Loucy (cell line): ENCODE data around the gene PDLIM7.
"Not testable (repeated sequence)": the region's sequence is repeated elsewhere in the genome, so short reads cannot be mapped to it uniquely, and the experiment has no call there.

Source experiments
- H2AFZ ChIP-seq: fragments of 200-600 bp; sonication (generic); 2 replicates; pipeline ENCODE4 v1.6.0; 2016; ENCODE audit warnings: antibody characterized with exemption, mild to moderate bottlenecking, low read length, moderate library complexity
- H3F3A ChIP-seq: fragments of 200-600 bp; 2 replicates; pipeline ENCODE4 v1.6.0; 2016; ENCODE audit warnings: antibody characterized with exemption, low read depth, mild to moderate bottlenecking
- H3K27me3 ChIP-seq: fragments of 200-600 bp; sonication (generic); 2 replicates; pipeline ENCODE4 v1.6.1; 2014; ENCODE audit warnings: low read length, mild to moderate bottlenecking; ENCODE audit not compliant: insufficient read depth, poor library complexity, severe bottlenecking
- H3K36me3 ChIP-seq: fragments of 200-600 bp; sonication (generic); 2 replicates; pipeline ENCODE4 v1.6.1; 2016; ENCODE audit warnings: low read length; ENCODE audit not compliant: insufficient read depth
- H3K4me1 ChIP-seq: fragments of 200-600 bp; sonication (generic); 2 replicates; pipeline ENCODE4 v1.5.1; 2014; ENCODE audit warnings: low read length, mild to moderate bottlenecking; ENCODE audit not compliant: insufficient read depth, poor library complexity, severe bottlenecking
- H3K4me2 ChIP-seq: fragments of 200-600 bp; sonication (generic); 2 replicates; pipeline ENCODE4 v1.6.0; 2014; ENCODE audit warnings: antibody characterized with exemption, low read length, low read depth, mild to moderate bottlenecking; ENCODE audit not compliant: poor library complexity, severe bottlenecking
- H3K4me3 ChIP-seq: fragments of 200-600 bp; sonication (generic); 2 replicates; pipeline ENCODE4 v1.5.1; 2014; ENCODE audit warnings: low read length, mild to moderate bottlenecking, mixed read lengths; ENCODE audit not compliant: poor library complexity, severe bottlenecking
- H3K79me2 ChIP-seq: fragments of 200-600 bp; sonication (generic); 2 replicates; pipeline ENCODE4 v1.6.1; 2014; ENCODE audit warnings: low read length; ENCODE audit not compliant: insufficient read depth
- H3K9ac ChIP-seq: fragments of 200-600 bp; sonication (generic); 2 replicates; pipeline ENCODE4 v1.6.0; 2014; ENCODE audit warnings: mild to moderate bottlenecking, low read depth, low read length, moderate library complexity; ENCODE audit not compliant: poor library complexity, severe bottlenecking
- H3K9me2 ChIP-seq: fragments of 200-600 bp; sonication (generic); replicated peaks from 2 replicates; pipeline ENCODE4 v1.6.1; 2016; ENCODE audit warnings: low read depth, low read length, mixed read lengths
- H3K9me3 ChIP-seq: fragments of 200-600 bp; sonication (generic); 2 replicates; pipeline ENCODE4 v1.6.1; 2014; ENCODE audit warnings: mild to moderate bottlenecking, antibody characterized with exemption, low read length, low read depth; ENCODE audit not compliant: insufficient read depth
- H4K20me1 ChIP-seq: fragments of 200-600 bp; sonication (generic); 2 replicates; pipeline ENCODE4 v1.6.0; 2014; ENCODE audit warnings: antibody characterized with exemption, low read length, mild to moderate bottlenecking; ENCODE audit not compliant: insufficient read depth, poor library complexity, severe bottlenecking
- EZH2phosphoT487 ChIP-seq: fragments of 200-600 bp; IDR thresholded peaks from 2 replicates; pipeline ENCODE4 v1.6.1; 2018; ENCODE audit warnings: antibody characterized with exemption, mild to moderate bottlenecking, moderate library complexity, borderline replicate concordance
- TF ChIP-seq, protein P1 (sequence below): fragments of 200-600 bp; sonication (generic); conservative IDR thresholded peaks from 2 replicates; pipeline ENCODE4 v1.5.1; 2014; ENCODE audit warnings: mild to moderate bottlenecking, antibody characterized with exemption, low read length

The PDLIM7 gene

GRCh38 chr5:177535125-177535524 is 37.7 kb upstream of the PDLIM7 start:
- Histone ChIP-seq H3K9ac (no peak overlapping the region), H3K9me2 (no peaks in the 10 kb centered on the region), H3K36me3 (peaks cover 17% of the 10 kb centered on the region; the same call in 1 of the 2 replicates), H3K79me2 (no peaks in the 10 kb centered on the region), H3K4me3 (no peak overlapping the region), H3K27me3 (no peaks in the 10 kb centered on the region), H3K4me1 (no peaks in the 10 kb centered on the region), H2AFZ (no peak overlapping the region), H3F3A (no peaks in the 10 kb centered on the region), H3K9me3 (no peaks in the 10 kb centered on the region), H4K20me1 (no peaks in the 10 kb centered on the region), H3K4me2 (no peak overlapping the region)
- no peak for TF ChIP-seq EZH2phosphoT487
- TF ChIP-seq, protein P1, sequence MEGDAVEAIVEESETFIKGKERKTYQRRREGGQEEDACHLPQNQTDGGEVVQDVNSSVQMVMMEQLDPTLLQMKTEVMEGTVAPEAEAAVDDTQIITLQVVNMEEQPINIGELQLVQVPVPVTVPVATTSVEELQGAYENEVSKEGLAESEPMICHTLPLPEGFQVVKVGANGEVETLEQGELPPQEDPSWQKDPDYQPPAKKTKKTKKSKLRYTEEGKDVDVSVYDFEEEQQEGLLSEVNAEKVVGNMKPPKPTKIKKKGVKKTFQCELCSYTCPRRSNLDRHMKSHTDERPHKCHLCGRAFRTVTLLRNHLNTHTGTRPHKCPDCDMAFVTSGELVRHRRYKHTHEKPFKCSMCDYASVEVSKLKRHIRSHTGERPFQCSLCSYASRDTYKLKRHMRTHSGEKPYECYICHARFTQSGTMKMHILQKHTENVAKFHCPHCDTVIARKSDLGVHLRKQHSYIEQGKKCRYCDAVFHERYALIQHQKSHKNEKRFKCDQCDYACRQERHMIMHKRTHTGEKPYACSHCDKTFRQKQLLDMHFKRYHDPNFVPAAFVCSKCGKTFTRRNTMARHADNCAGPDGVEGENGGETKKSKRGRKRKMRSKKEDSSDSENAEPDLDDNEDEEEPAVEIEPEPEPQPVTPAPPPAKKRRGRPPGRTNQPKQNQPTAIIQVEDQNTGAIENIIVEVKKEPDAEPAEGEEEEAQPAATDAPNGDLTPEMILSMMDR = no peak

GRCh38 chr5:177534433-177534832 is 37.0 kb upstream of the PDLIM7 start:
- H3K9ac ChIP-seq, H3K4me3 ChIP-seq, H3K4me1 ChIP-seq, H3K9me3 ChIP-seq, H3K4me2 ChIP-seq, H3K27me3 ChIP-seq, H4K20me1 ChIP-seq, H3K9me2 ChIP-seq, H3F3A ChIP-seq, H2AFZ ChIP-seq, H3K79me2 ChIP-seq: not testable (repeated sequence)
- H3K36me3 ChIP-seq = peaks cover 17% of the 10 kb centered on the region; the same call in 1 of the 2 replicates

- Histone ChIP-seq H3K27me3 (no peaks in the 10 kb centered on the region), H3K9ac (no peak overlapping the region)
Observed at GRCh38 chr5:177531209-177531940, 34.0 kb upstream of the PDLIM7 start.

More at GRCh38 chr5:177531209-177531940, 34.0 kb upstream of the PDLIM7 start:
- Histone ChIP-seq H3K79me2 (no peaks in the 10 kb centered on the region), H3K4me2 (no peak overlapping the region), H2AFZ (no peak overlapping the region), H3K4me1 (no peaks in the 10 kb centered on the region), H3K9me3 (no peaks in the 10 kb centered on the region), H4K20me1 (no peaks in the 10 kb centered on the region), H3F3A (no peaks in the 10 kb centered on the region), H3K9me2 (no peaks in the 10 kb centered on the region), H3K36me3 (peaks cover 3% of the 10 kb centered on the region; the same call in 1 of the 2 replicates), H3K4me3 (no peak overlapping the region)
- TF ChIP-seq EZH2phosphoT487 = no peak
- TF ChIP-seq, protein P1 = no peak
